Heart left ventricle (tissue), 16 donors: Measurements from ENCODE around the gene IFT25. TPM values are rescaled to one million over a fixed set of nuclear protein-coding genes. Genes with fewer than 3 reads are reported as not detected.

Source experiments
- ATAC-seq, 4 donors: fragments of 200-7000 bp; cut with Tn5 transposase; one replicate each; pipeline ENCODE4 v1.9.1; 2020 to 2022; ENCODE audit warnings: moderate library complexity in 4 of 4, mild to moderate bottlenecking in 3 of 4, moderate number of reproducible peaks in 1 of 4
- DNase-seq, 5 donors: peaks; one replicate each; pipeline ENCODE4 v3.0.0-alpha.2; 2020
- H3K27ac ChIP-seq, 12 donors: fragments of 200-600 bp; sonication (generic) in 4 of 12; one replicate each; pipeline versions ENCODE4 v1.5.0 to v1.8.0; 2016 to 2022; ENCODE audit warnings: mild to moderate bottlenecking in 2 of 12
- H3K27me3 ChIP-seq, 9 donors: fragments of 200-600 bp; sonication (generic) in 2 of 9; one replicate each; pipeline versions ENCODE4 v1.5.1 to v1.8.0; 2016 to 2022; ENCODE audit warnings: mild to moderate bottlenecking in 3 of 9
- H3K36me3 ChIP-seq, 9 donors: fragments of 200-600 bp; sonication (generic) in 2 of 9; one replicate each; pipeline versions ENCODE4 v1.5.0 to v1.8.0; 2018 to 2022; ENCODE audit warnings: mild to moderate bottlenecking in 2 of 9
- H3K4me1 ChIP-seq, 12 donors: fragments of 200-600 bp; sonication (generic) in 4 of 12; one replicate each; pipeline versions ENCODE4 v1.5.0 to v1.8.0; 2016 to 2022; ENCODE audit warnings: mild to moderate bottlenecking in 3 of 12
- H3K4me3 ChIP-seq, 12 donors: fragments of 200-600 bp; sonication (generic) in 4 of 12; one replicate each; pipeline versions ENCODE4 v1.5.0 to v1.8.0; 2017 to 2022; ENCODE audit warnings: mild to moderate bottlenecking in 9 of 12, moderate library complexity in 4 of 12
- H3K9me3 ChIP-seq, 12 donors: fragments of 200-600 bp; sonication (generic) in 4 of 12; one replicate each; pipeline versions ENCODE4 v1.5.0 to v1.8.0; 2016 to 2022; ENCODE audit warnings: mild to moderate bottlenecking in 1 of 12
- POLR2A ChIP-seq, 2 donors: fragments of 450-650 bp; IDR thresholded peaks; one replicate each; pipeline ENCODE4 v1.6.1; 2017; ENCODE audit warnings: antibody characterized with exemption in 2 of 2, mild to moderate bottlenecking in 2 of 2, moderate library complexity in 2 of 2
- WGBS, 4 donors: extraction: QIAGEN DNeasy Blood & Tissue Kit in 2 of 4; methylation state at CpG; one replicate each; pipeline versions ENCODE4 v1.1.5 to v1.1.7; 2013 to 2018; 5-methylcytosine and 5-hydroxymethylcytosine counted together
- intact Hi-C, 10 donors: fragments of 100-400 bp; cut with DNase I; formaldehyde crosslinking; loops; one replicate each; pipeline versions ENCODE4 v1.11.1 to v1.14.2; 2022
- polyA plus RNA-seq, 2 donors: library from polyadenylated mRNA; stranded (reverse); fragments of 200-250 nt; gene quantifications; one replicate each; pipeline ENCODE4 v1.2.3, GENCODE V29; 2013
- total RNA-seq, 9 donors: library from RNA; depleted of rRNA in 2 of 9; stranded (reverse); fragments of >200 nt in 2 of 9; fragmentation: NEBNext Ultra II Directional in 3 of 9; extraction: Animal tissue kit (Norgen Biotek cat#: 25700) in 3 of 9; gene quantifications; one replicate each; pipeline versions ENCODE4 v1.1.0 to v1.2.4, GENCODE V29; 2016 to 2023
- TF ChIP-seq, protein P1 (sequence below), 12 donors: fragments of 200-600 bp; sonication (generic) in 4 of 12; IDR thresholded peaks; one replicate each; pipeline versions ENCODE4 v1.5.0 to v1.8.0; 2018 to 2022; ENCODE audit warnings: antibody characterized with exemption in 12 of 12, mild to moderate bottlenecking in 5 of 12
- donor health status: ischemic (EF 13 %, LVEDD 7.1; RV severe dilation, severe dysfunction).
- donor health status: healthy with polysubstance abuse.
- donor health status: DM: no; HTN: yes; CAD: no.
- donor health status: DM: no; HTN: no; CAD: no.
- donor health status: ischemic (EF 25% LVEDD 6.9; RV normal size, moderate dysfunction).
- donor health status: ischemic (EF 25% LVEDD 5.7; RV mildly dilated, moderate dysfunction).
- donor health status: healthy.
- donor health status: DM: yes; HTN: yes; CAD: no.
- donor health status: ischemic (EF 35%, LVEDD 5.7; RV mildly dilated, moderate dysfunction).
- donor health status: nonischemic (EF 11% LVEDD 7.7; RV severe dilation, severe dysfunction).
- donor health status: DM: yes; HTN: yes; CAD: no.
- donor health status: PGD.
- donor health status: ischemic (EF 29% LVEDD 5.4; RV normal size, mild dysfunction).
- donor health status: nonischemic (EF 23%, LVEDD 6.1; RV moderate dilation, normal function).

Gene IFT25
- total and polyA plus RNA-seq, 11 donors = 6.5 to 17.6 (median 11.6) TPM

DNA sequence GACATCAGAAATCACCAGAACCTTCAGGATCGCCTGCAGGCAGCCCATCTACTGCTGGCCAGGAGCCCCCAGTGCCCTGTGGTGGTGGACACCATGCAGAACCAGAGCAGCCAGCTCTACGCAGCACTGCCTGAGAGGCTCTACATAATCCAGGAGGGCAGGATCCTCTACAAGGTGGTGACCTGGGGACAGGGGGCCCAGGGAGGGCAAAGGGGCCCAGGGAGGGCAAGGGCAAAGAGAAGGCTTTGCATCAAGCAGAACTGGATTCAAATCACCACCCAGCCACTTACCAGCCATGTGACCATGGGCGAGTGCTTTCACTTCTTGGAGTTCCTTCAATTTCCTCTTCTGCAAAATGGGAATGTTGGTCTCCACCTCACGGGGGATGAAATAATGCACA lies 39.4 kb downstream of the IFT25 start:
- DNase-seq (no peak), ATAC-seq (no peak)
- H3K4me1 ChIP-seq = peaks cover 0 to 6% (median 0%) of the 10 kb centered on the region in 12 donors
- intact Hi-C loops = no loop called here
- WGBS, 4 donors = 91 to 98% (median 92%) methylated on average over 3 to 4 of the region's 4 CpGs
- no peaks in the 10 kb centered on the region for H3K36me3 ChIP-seq
- TF ChIP-seq, protein P1, sequence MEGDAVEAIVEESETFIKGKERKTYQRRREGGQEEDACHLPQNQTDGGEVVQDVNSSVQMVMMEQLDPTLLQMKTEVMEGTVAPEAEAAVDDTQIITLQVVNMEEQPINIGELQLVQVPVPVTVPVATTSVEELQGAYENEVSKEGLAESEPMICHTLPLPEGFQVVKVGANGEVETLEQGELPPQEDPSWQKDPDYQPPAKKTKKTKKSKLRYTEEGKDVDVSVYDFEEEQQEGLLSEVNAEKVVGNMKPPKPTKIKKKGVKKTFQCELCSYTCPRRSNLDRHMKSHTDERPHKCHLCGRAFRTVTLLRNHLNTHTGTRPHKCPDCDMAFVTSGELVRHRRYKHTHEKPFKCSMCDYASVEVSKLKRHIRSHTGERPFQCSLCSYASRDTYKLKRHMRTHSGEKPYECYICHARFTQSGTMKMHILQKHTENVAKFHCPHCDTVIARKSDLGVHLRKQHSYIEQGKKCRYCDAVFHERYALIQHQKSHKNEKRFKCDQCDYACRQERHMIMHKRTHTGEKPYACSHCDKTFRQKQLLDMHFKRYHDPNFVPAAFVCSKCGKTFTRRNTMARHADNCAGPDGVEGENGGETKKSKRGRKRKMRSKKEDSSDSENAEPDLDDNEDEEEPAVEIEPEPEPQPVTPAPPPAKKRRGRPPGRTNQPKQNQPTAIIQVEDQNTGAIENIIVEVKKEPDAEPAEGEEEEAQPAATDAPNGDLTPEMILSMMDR (IDR thresholded peaks at IDR 0.05) = no peak
- TF ChIP-seq POLR2A (IDR thresholded peaks at IDR 0.05) = no peak
- no peaks in the 10 kb centered on the region for H3K27me3 ChIP-seq
- H3K27ac ChIP-seq = no peak overlapping the region
- no peak overlapping the region for H3K4me3 ChIP-seq
- H3K9me3 ChIP-seq = no peaks in the 10 kb centered on the region

DNA sequence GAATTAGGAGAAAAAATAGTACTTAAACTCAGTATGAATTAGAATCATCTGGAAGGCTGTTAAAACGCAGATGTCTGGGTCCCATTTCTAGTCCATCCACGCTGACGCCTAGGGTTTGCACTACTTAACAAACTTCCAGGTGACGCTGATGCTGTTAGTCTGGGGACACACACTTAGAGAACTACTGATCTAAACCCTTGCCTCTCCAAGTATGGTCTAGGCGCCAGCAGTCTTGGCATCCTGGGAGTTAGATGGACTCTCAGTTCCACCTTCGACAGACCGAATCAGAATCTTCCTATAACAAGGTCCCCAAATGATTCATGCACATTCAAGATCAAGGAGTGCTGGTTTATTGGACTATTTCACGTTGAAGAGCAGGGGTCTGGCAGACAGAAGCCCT lies 40.0 kb downstream of the IFT25 start:
- peaks cover 0 to 6% (median 0%) of the 10 kb centered on the region in 12 donors for H3K4me1 ChIP-seq
- H3K27ac ChIP-seq = no peak overlapping the region
- ATAC-seq (no peak), DNase-seq (no peak)
- intact Hi-C loops = no loop called here
- H3K9me3 ChIP-seq = no peaks in the 10 kb centered on the region
- TF ChIP-seq, protein P1 (IDR thresholded peaks at IDR 0.05) = no peak
- no peak for TF ChIP-seq POLR2A (IDR thresholded peaks at IDR 0.05)
- H3K27me3 ChIP-seq = no peaks in the 10 kb centered on the region
- WGBS, 4 donors = 93 to 98% (median 95%) methylated on average over 8 of the region's 8 CpGs
- no peak overlapping the region for H3K4me3 ChIP-seq
- H3K36me3 ChIP-seq = no peaks in the 10 kb centered on the region

DNA sequence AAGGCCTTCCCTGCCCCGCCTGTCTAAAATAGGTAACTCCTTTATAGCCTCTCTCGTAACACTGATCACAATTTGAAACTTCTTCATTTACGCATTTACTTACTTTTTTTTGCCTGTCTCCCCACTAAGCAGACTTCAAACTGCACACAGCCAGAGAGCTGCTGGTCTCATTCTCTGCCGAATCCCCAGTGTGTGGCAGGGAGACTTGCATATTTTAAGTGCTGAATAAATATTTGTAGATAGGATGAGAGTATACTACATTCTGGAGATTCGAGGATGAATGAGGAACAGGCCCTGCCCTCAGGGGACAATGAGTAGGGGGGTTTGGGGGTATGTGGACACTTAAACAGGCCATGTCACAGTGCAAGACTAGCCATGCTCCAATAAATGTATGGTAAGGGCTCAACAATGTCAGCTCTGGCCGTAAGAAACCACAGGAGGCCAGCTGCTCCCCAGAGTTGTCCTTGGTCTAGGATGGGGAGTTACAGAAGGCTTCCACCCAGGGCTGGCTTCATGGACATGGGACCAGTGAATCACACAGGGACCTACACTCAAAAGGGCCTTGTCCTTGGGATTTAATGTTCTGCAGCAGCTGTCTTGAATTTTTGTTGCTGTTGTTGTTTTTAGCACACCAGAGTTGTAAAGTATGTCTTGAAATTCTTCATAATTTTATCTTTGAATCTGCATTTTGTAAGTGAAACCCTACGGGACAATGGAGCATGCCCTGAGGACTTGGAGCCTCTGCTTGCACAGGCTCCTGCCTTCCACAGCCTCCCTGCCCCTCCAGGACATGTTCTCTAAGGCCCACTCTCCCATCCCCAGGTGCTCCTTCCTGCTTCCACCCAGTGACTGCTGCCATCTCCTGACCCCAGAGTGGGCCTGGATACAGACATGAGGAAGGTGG lies 43.0 kb downstream of the IFT25 start:
- H3K36me3 ChIP-seq = no peaks in the 10 kb centered on the region
- intact Hi-C loops = no loop called here
- H3K4me3 ChIP-seq = no peak overlapping the region
- DNase-seq (no peak), ATAC-seq (no peak)
- no peaks in the 10 kb centered on the region for H3K9me3 ChIP-seq
- no peak for TF ChIP-seq POLR2A (IDR thresholded peaks at IDR 0.05)
- TF ChIP-seq, protein P1 (IDR thresholded peaks at IDR 0.05) = no peak
- no peaks in the 10 kb centered on the region for H3K27me3 ChIP-seq
- 77 to 85% (median 81%) methylated on average over 7 of the region's 7 CpGs for WGBS, 4 donors
- no peak overlapping the region for H3K27ac ChIP-seq
- peaks cover 0 to 12% (median 5%) of the 10 kb centered on the region in 12 donors for H3K4me1 ChIP-seq

DNA sequence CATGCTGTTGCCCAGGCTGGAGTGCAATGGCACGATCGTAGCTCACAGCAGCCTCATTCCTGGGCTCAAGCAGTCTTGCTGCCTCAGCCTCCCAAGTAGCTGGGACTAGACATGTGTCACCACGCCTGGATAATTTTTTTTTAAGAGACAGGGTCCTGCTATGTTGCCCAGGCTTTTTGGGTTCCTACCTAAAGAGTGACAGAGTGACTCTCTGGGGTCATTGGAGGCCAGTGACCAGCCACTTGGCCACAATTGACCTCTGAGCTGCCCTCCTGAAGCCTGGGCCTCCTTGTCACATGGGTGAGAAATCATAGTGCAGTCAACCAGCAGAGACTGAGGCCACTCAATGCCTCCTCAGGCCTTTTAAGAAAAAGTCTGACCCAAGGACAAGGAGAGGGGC lies 45.8 kb downstream of the IFT25 start:
- Histone ChIP-seq H3K4me3 (no peak overlapping the region), H3K36me3 (no peaks in the 10 kb centered on the region), H3K4me1 (peaks cover 0 to 30% (median 5%) of the 10 kb centered on the region in 12 donors), H3K9me3 (no peaks in the 10 kb centered on the region), H3K27me3 (no peaks in the 10 kb centered on the region), H3K27ac (peak overlapping the region in 1 of 12 donors; percentile 14)
- DNase-seq = no peak
- no peak for ATAC-seq
- intact Hi-C loops = loop anchor here in 1 of 10 donors (10.0 kb wide), 1 partner anchor 155 kb away; the partner anchor contains the start of genes TCEANC2 and TMEM59
- TF ChIP-seq, protein P1 (IDR thresholded peaks at IDR 0.05) = no peak
- no peak for TF ChIP-seq POLR2A (IDR thresholded peaks at IDR 0.05)
- 84 to 93% (median 91%) methylated on average over 3 of the region's 3 CpGs for WGBS, 4 donors
